B cell (primary cell): ENCODE data around the gene PTRH1. TPM values are rescaled to one million over a fixed set of nuclear protein-coding genes. Genes with fewer than 3 reads are reported as not detected.

Experiments used
- ATAC-seq: fragments of 200-7000 bp; cut with Tn5 transposase; one replicate; pipeline ENCODE4 v1.10.0; 2021; ENCODE audit warnings: low read depth, mild to moderate bottlenecking, moderate number of reproducible peaks, moderate library complexity
- CTCF ChIA-PET: fragments of 350-600 bp; sonication (Branson Sonifier 250); formaldehyde crosslinking; loops from one replicate; lab custom pipeline; 2021; ENCODE audit warnings: antibody characterized with exemption, inconsistent platforms; lab: Charles Lee
- POLR2A ChIA-PET: fragments of 350-600 bp; sonication (Branson Sonifier 250); formaldehyde crosslinking; loops from one replicate; lab custom pipeline; 2021; ENCODE audit warnings: antibody characterized with exemption; lab: Charles Lee
- DNase-seq: peaks from one replicate; pipeline ENCODE4 v3.0.0; 2013
- H2AFZ ChIP-seq: 2 replicates; pipeline ENCODE4 v1.6.1; 2012; ENCODE audit warnings: mild to moderate bottlenecking, low read depth, low read length; ENCODE audit not compliant: insufficient read depth, poor library complexity, severe bottlenecking
- H3K27ac ChIP-seq, 2 donors: 1 replicate in 1 of 2; 2 replicates in 1 of 2; pipeline ENCODE4 v1.5.1; 2012 to 2013; ENCODE audit warnings: low read length in 2 of 2, mild to moderate bottlenecking in 2 of 2, moderate library complexity in 1 of 2
- H3K27me3 ChIP-seq, 4 experiments: fragments of 200-600 bp in 1 of 4; sonication (generic) in 1 of 4; replicated peaks in 1 of 4; 1 replicate in 2 of 4; 2 replicates in 2 of 4; pipeline versions ENCODE4 v1.6.1 to v1.7.0; 2013 to 2016; ENCODE audit warnings: low read length in 3 of 4, mild to moderate bottlenecking in 2 of 4, mixed read lengths in 1 of 4, moderate library complexity in 1 of 4; ENCODE audit not compliant: insufficient read depth in 4 of 4, control insufficient read depth in 3 of 4; ENCODE audit errors: control extremely low read depth in 1 of 4
- H3K36me3 ChIP-seq, 2 experiments: replicated peaks in 1 of 2; 1 replicate in 1 of 2; 2 replicates in 1 of 2; pipeline versions ENCODE4 v1.6.1 to v1.7.1; 2013; ENCODE audit warnings: low read length in 1 of 2; ENCODE audit not compliant: insufficient read depth in 2 of 2, control insufficient read depth in 1 of 2; ENCODE audit errors: control extremely low read depth in 1 of 2, extremely low read depth in 1 of 2
- H3K4me1 ChIP-seq, 2 donors: fragments of 200-600 bp in 1 of 2; sonication (generic) in 1 of 2; 1 replicate in 1 of 2; 2 replicates in 1 of 2; pipeline versions ENCODE4 v1.5.1 to v1.6.1; 2013 to 2017; ENCODE audit warnings: low read length in 2 of 2; ENCODE audit not compliant: control insufficient read depth in 2 of 2, insufficient read depth in 2 of 2
- H3K4me2 ChIP-seq: replicated peaks from 2 replicates; pipeline ENCODE3; 2012; ENCODE audit warnings: mild to moderate bottlenecking, low read depth, low read length; ENCODE audit not compliant: poor library complexity, severe bottlenecking
- H3K4me3 ChIP-seq, 5 experiments: fragments of 200-600 bp in 1 of 5; sonication (generic) in 1 of 5; 1 replicate in 3 of 5; 2 replicates in 2 of 5; pipeline versions ENCODE4 v1.5.1 to v1.7.0; 2011 to 2016; ENCODE audit warnings: low read length in 4 of 5, mild to moderate bottlenecking in 4 of 5, low read depth in 2 of 5, control low read depth in 1 of 5, moderate library complexity in 1 of 5; ENCODE audit not compliant: insufficient read depth in 1 of 5; ENCODE audit errors: control extremely low read depth in 1 of 5, extremely low read depth in 1 of 5
- H3K79me2 ChIP-seq: fragments of 200-600 bp; sonication (generic); one replicate; pipeline ENCODE4 v1.6.0; 2016; ENCODE audit warnings: low read length; ENCODE audit not compliant: control insufficient read depth, insufficient read depth
- H3K9ac ChIP-seq: fragments of 200-600 bp; sonication (generic); 2 replicates; pipeline ENCODE4 v1.6.1; 2017; ENCODE audit warnings: mild to moderate bottlenecking, low read length, moderate library complexity
- H3K9me3 ChIP-seq, 3 donors: one replicate each; pipeline versions ENCODE4 v1.6.1 to v1.7.1; 2013; ENCODE audit warnings: low read length in 2 of 3; ENCODE audit not compliant: control insufficient read depth in 2 of 3, insufficient read depth in 1 of 3; ENCODE audit errors: control extremely low read depth in 1 of 3
- H4K20me1 ChIP-seq: 2 replicates; pipeline ENCODE4 v1.6.0; 2012; ENCODE audit warnings: mild to moderate bottlenecking, low read length; ENCODE audit not compliant: insufficient read depth, control insufficient read depth, poor library complexity, severe bottlenecking
- H3K27ac Mint-ChIP-seq: one replicate; pipeline ENCODE4 v1.8.0; 2021; ENCODE audit warnings: mixed read lengths
- H3K27me3 Mint-ChIP-seq: one replicate; pipeline ENCODE4 v1.8.0; 2021; ENCODE audit warnings: mixed read lengths
- H3K4me1 Mint-ChIP-seq: one replicate; pipeline ENCODE4 v1.8.0; 2021; ENCODE audit warnings: mixed read lengths
- H3K4me3 Mint-ChIP-seq: one replicate; pipeline ENCODE4 v1.8.0; 2021; ENCODE audit warnings: mixed read lengths
- H3K9me3 Mint-ChIP-seq: one replicate; pipeline ENCODE4 v1.8.0; 2022; ENCODE audit warnings: mixed read lengths; ENCODE audit not compliant: insufficient read depth
- CTCF ChIP-seq: fragments of 200-600 bp; IDR thresholded peaks from one replicate; pipeline ENCODE4 v1.8.0; 2022; ENCODE audit warnings: antibody characterized with exemption, mild to moderate bottlenecking
- EZH2 ChIP-seq: IDR thresholded peaks from 2 replicates; pipeline ENCODE4 v1.6.1; 2012; ENCODE audit warnings: borderline replicate concordance, low read depth, mild to moderate bottlenecking, moderate library complexity, low read length; ENCODE audit not compliant: insufficient read depth, poor library complexity, severe bottlenecking
- WGBS: methylation state at CpG from one replicate; pipeline ENCODE4 v1.1.5; 2013; ENCODE audit warnings: missing lambda C conversion rate; ENCODE audit not compliant: insufficient coverage; 5-methylcytosine and 5-hydroxymethylcytosine counted together
- intact Hi-C: fragments of 100-400 bp; cut with micrococcal nuclease; formaldehyde crosslinking; loops from one replicate; pipeline ENCODE4 v1.10.0; 2022
- polyA plus RNA-seq: library from polyadenylated mRNA; depleted of rRNA; stranded (reverse); fragments of >200 nt; gene quantifications from 2 replicates; pipeline ENCODE4 v1.2.3, GENCODE V29; 2012
- total RNA-seq, 2 donors: library from RNA; stranded (reverse); fragments of 120-200 nt in 1 of 2; gene quantifications; 1 replicate in 1 of 2; 2 replicates in 1 of 2; pipeline versions ENCODE4 v1.2.3 to v1.2.4, GENCODE V29; 2013 to 2022

Gene PTRH1
- total and polyA plus RNA-seq, 2 donors (not counting 1 experiment from before 2014, with no cell fraction given): 6.3 to 7.6 TPM

GRCh38 chr9:127712867-127713266 is 2.6 kb downstream of the PTRH1 start:
- Histone ChIP-seq H3K4me1 (peaks cover 9 to 16% of the 10 kb centered on the region in 2 donors), H3K79me2 (peaks cover 3% of the 10 kb centered on the region), H4K20me1 (no peaks in the 10 kb centered on the region), H3K4me2 (no peak overlapping the region), H3K4me3 (no peak overlapping the region), H3K27ac (no peak overlapping the region), H2AFZ (no peak overlapping the region), H3K9me3 (no peaks in the 10 kb centered on the region), H3K36me3 (no peaks in the 10 kb centered on the region), H3K9ac (no peak overlapping the region), H3K27me3 (no peaks in the 10 kb centered on the region)
- intact Hi-C loops: no loop called here
- H3K4me3 Mint-ChIP-seq: peak overlapping the region; percentile 47
- TF ChIP-seq CTCF (no peak), EZH2 (no peak)
- no peaks in the 10 kb centered on the region for H3K9me3 Mint-ChIP-seq
- no peak for ATAC-seq
- ChIA-PET CTCF (no interaction called here), POLR2A (no interaction called here)
- peaks cover 21% of the 10 kb centered on the region for H3K4me1 Mint-ChIP-seq
- 98% methylated on average over 9 of the region's 10 CpGs for WGBS
- no peaks in the 10 kb centered on the region for H3K27me3 Mint-ChIP-seq
- H3K27ac Mint-ChIP-seq: no peak overlapping the region
- no peak for DNase-seq

- POLR2A ChIA-PET: interaction anchor here (0.7 kb wide), 1 partner anchor 261 kb away, joined by 3 read pairs; the partner anchor contains the start of genes LRSAM1 and RPL12
- H3K4me1 Mint-ChIP-seq: peaks cover 24% of the 10 kb centered on the region
- H3K27me3 ChIP-seq: no peaks in the 10 kb centered on the region
Measured at GRCh38 chr9:127712371-127712770, 3.1 kb downstream of the PTRH1 start.

More at GRCh38 chr9:127712371-127712770, 3.1 kb downstream of the PTRH1 start:
- no peak overlapping the region for H3K9ac ChIP-seq
- no peaks in the 10 kb centered on the region for H3K9me3 Mint-ChIP-seq
- H3K4me3 Mint-ChIP-seq: peak overlapping the region; percentile 47
- no peaks in the 10 kb centered on the region for H4K20me1 ChIP-seq
- intact Hi-C loops: no loop called here
- H3K36me3 ChIP-seq: no peaks in the 10 kb centered on the region
- no peak for DNase-seq
- H3K9me3 ChIP-seq: no peaks in the 10 kb centered on the region
- peaks cover 9 to 16% of the 10 kb centered on the region in 2 donors for H3K4me1 ChIP-seq
- no peak overlapping the region for H3K4me2 ChIP-seq
- no peak overlapping the region for H2AFZ ChIP-seq
- no peaks in the 10 kb centered on the region for H3K27me3 Mint-ChIP-seq
- H3K79me2 ChIP-seq: peaks cover 3% of the 10 kb centered on the region
- no peak overlapping the region for H3K27ac ChIP-seq
- TF ChIP-seq CTCF (no peak), EZH2 (no peak)
- CTCF ChIA-PET: no interaction called here
- WGBS: 98% methylated on average over 9 of the region's 11 CpGs
- H3K27ac Mint-ChIP-seq: no peak overlapping the region
- ATAC-seq: no peak
- H3K4me3 ChIP-seq: no peak overlapping the region
